NCI-H1105 (cell line): Measurements from ENCODE around the gene ELK4.

Experiments
- DNase-seq: peaks from one replicate; lab custom pipeline; 2025; lab: John Stamatoyannopoulos, UW

The ELK4 gene

GRCh38 chr1:205631768-205632668, at the start of gene ELK4:
ELK4 (minus strand) TSS chr1:205632011; CDS start chr1:205623882, 8,129 bp downstream.
- DNase-seq: peak; percentile 98

GRCh38 chr1:205681364-205681763, 49.6 kb upstream of the ELK4 start:
- DNase-seq: no peak

- peak; percentile 28 for DNase-seq
Measured at GRCh38 chr1:205680073-205680851, 48.5 kb upstream of the ELK4 start, which contains the start of gene SLC45A3. SLC45A3 (minus strand) TSS chr1:205680509; CDS start chr1:205664656, 15,853 bp downstream.

- DNase-seq: no peak
Measured at GRCh38 chr1:205678286-205679111, 46.7 kb upstream of the ELK4 start.

GRCh38 chr1:205677167-205677566, 45.4 kb upstream of the ELK4 start:
- no peak for DNase-seq

GRCh38 chr1:205676597-205676996, 44.8 kb upstream of the ELK4 start:
- no peak for DNase-seq

- DNase-seq: no peak
Measured at GRCh38 chr1:205676002-205676401, 44.2 kb upstream of the ELK4 start.

- no peak for DNase-seq
Measured at GRCh38 chr1:205675247-205675646, 43.4 kb upstream of the ELK4 start.

GRCh38 chr1:205672970-205673369, 41.2 kb upstream of the ELK4 start:
- no peak for DNase-seq

- DNase-seq: no peak
Measured at GRCh38 chr1:205672395-205672889, 40.6 kb upstream of the ELK4 start.

GRCh38 chr1:205670611-205671430, 39.0 kb upstream of the ELK4 start:
- DNase-seq: no peak

- DNase-seq: no peak
Measured at GRCh38 chr1:205670150-205670446, 38.3 kb upstream of the ELK4 start.

- DNase-seq: no peak
Measured at GRCh38 chr1:205669341-205670149, 37.7 kb upstream of the ELK4 start.

GRCh38 chr1:205668951-205669340, 37.1 kb upstream of the ELK4 start:
- no peak for DNase-seq

- DNase-seq: no peak
Measured at GRCh38 chr1:205667909-205668643, 36.3 kb upstream of the ELK4 start.

- DNase-seq: no peak
Measured at GRCh38 chr1:205666372-205667166, 34.8 kb upstream of the ELK4 start.

GRCh38 chr1:205665201-205666045, 33.6 kb upstream of the ELK4 start:
- no peak for DNase-seq
